HCT116 (cell line): ENCODE data around the gene BLZF1. TPM values are rescaled to one million over a fixed set of nuclear protein-coding genes. Genes with fewer than 3 reads are reported as not detected.

Source experiments
- ATAC-seq: fragments of 200-7000 bp; cut with Tn5 transposase; 2 replicates; pipeline ENCODE4 v1.9.1; 2020; ENCODE audit warnings: mild to moderate bottlenecking, moderate library complexity
- BruUV-seq: library from RNA; stranded (reverse); fragments of 400-500 nt; replicated peaks from 2 replicates; lab custom pipeline; 2021; lab: Mats Ljungman, UMichigan
- CTCF ChIA-PET: fragments of 300-600 bp; sonication (Branson Sonifier 250); formaldehyde crosslinking; loops from one replicate; lab custom pipeline; 2021; ENCODE audit warnings: antibody characterized with exemption; lab: Charles Lee
- POLR2A ChIA-PET: fragments of 300-600, 350-600 bp; sonication (Branson Sonifier 250); formaldehyde crosslinking; loops from one replicate; lab custom pipeline; 2021; ENCODE audit warnings: antibody characterized with exemption; lab: Charles Lee
- RAD21 ChIA-PET, 2 experiments: fragments of 300-600 bp; sonication (Branson Sonifier 250); formaldehyde crosslinking; loops; one replicate each; lab custom pipeline; 2023; ENCODE audit warnings: low total read pairs in 2 of 2; ENCODE audit not compliant: uncharacterized antibody in 2 of 2, unreplicated experiment in 2 of 2, low non-redundant PET in 1 of 2; lab: Charles Lee
- DNase-seq: peaks from one replicate; pipeline ENCODE4 v3.0.0-alpha.2; 2010; ENCODE audit warnings: low read depth, low spot score
- H2AFZ ChIP-seq: fragments of 200-600 bp; shearing (Covaris generic), sonication (generic); 2 replicates; pipeline ENCODE4 v1.6.1; 2017; ENCODE audit warnings: low read depth, mixed run types, mixed read lengths, antibody characterized with exemption, low read length; ENCODE audit not compliant: poor library complexity, severe bottlenecking
- H3K27ac ChIP-seq: 2 replicates; pipeline ENCODE4 v1.5.1; 2012; ENCODE audit warnings: low read depth, low read length
- H3K27me3 ChIP-seq: fragments of 200-600 bp; sonication (generic); 2 replicates; pipeline ENCODE4 v1.6.1; 2016; ENCODE audit warnings: mixed run types, low read length, mixed read lengths; ENCODE audit not compliant: insufficient read depth
- H3K36me3 ChIP-seq, 2 experiments: fragments of 200-500 bp in 1 of 2; fragments of 200-600 bp in 1 of 2; sonication (Bioruptor generic) in 1 of 2; sonication (generic) in 1 of 2; 2 replicates each; pipeline versions ENCODE4 v1.5.1 to v1.6.1; 2014 to 2016; ENCODE audit warnings: low read length in 2 of 2, inconsistent platforms in 1 of 2, mixed read lengths in 1 of 2, mixed run types in 1 of 2; ENCODE audit not compliant: insufficient read depth in 2 of 2, control insufficient read depth in 1 of 2
- H3K4me1 ChIP-seq, 2 experiments: fragments of 200-600 bp in 1 of 2; sonication (generic) in 1 of 2; 2 replicates each; pipeline versions ENCODE4 v1.5.1 to v1.6.1; 2012 to 2017; ENCODE audit warnings: low read length in 2 of 2, inconsistent platforms in 1 of 2, mild to moderate bottlenecking in 1 of 2, mixed read lengths in 1 of 2, mixed run types in 1 of 2, moderate library complexity in 1 of 2; ENCODE audit not compliant: insufficient read depth in 2 of 2, control insufficient read depth in 1 of 2
- H3K4me2 ChIP-seq: fragments of 200-600 bp; sonication (generic); 2 replicates; pipeline ENCODE4 v1.6.1; 2017; ENCODE audit warnings: mixed run types, low read length, mixed read lengths
- H3K4me3 ChIP-seq, 2 experiments: fragments of 200-600 bp in 1 of 2; sonication (generic) in 1 of 2; replicated peaks in 1 of 2; 2 replicates each; pipeline ENCODE4 v1.5.1; 2011 to 2016; ENCODE audit warnings: low read length in 2 of 2, control low read depth in 1 of 2, low read depth in 1 of 2, mild to moderate bottlenecking in 1 of 2, mixed read lengths in 1 of 2, mixed run types in 1 of 2
- H3K79me2 ChIP-seq: fragments of 200-600 bp; sonication (generic); 2 replicates; pipeline ENCODE4 v1.6.1; 2017; ENCODE audit warnings: mild to moderate bottlenecking, mixed run types, low read length, moderate library complexity, mixed read lengths; ENCODE audit not compliant: insufficient read depth
- H3K9ac ChIP-seq: fragments of 200-600 bp; sonication (generic); 2 replicates; pipeline ENCODE4 v1.6.1; 2016; ENCODE audit warnings: low read length, mixed read lengths
- H3K9me2 ChIP-seq: fragments of 200-600 bp; sonication (generic), shearing (Covaris generic); 2 replicates; pipeline ENCODE4 v1.6.1; 2017; ENCODE audit warnings: mixed run types, mild to moderate bottlenecking, moderate library complexity; ENCODE audit not compliant: insufficient read depth
- H3K9me3 ChIP-seq, 2 experiments: fragments of 200-500 bp in 1 of 2; fragments of 200-600 bp in 1 of 2; sonication (Bioruptor generic) in 1 of 2; sonication (generic) in 1 of 2; 2 replicates each; pipeline ENCODE4 v1.6.1; 2014 to 2017; ENCODE audit warnings: low read length in 2 of 2, mixed read lengths in 2 of 2, inconsistent platforms in 1 of 2, low read depth in 1 of 2, mild to moderate bottlenecking in 1 of 2, mixed run types in 1 of 2, moderate library complexity in 1 of 2; ENCODE audit not compliant: control insufficient read depth in 1 of 2, insufficient read depth in 1 of 2
- H4K20me1 ChIP-seq: fragments of 200-600 bp; sonication (generic), shearing (Covaris generic); 2 replicates; pipeline ENCODE4 v1.6.1; 2017; ENCODE audit warnings: mixed run types, mild to moderate bottlenecking, moderate library complexity; ENCODE audit not compliant: insufficient read depth
- EZH2phosphoT487 ChIP-seq: fragments of 200-600 bp; IDR thresholded peaks from 2 replicates; pipeline ENCODE4 v1.6.1; 2018; ENCODE audit warnings: antibody characterized with exemption, borderline replicate concordance
- JUND ChIP-seq: IDR thresholded peaks from 2 replicates; pipeline ENCODE4 v1.6.1; 2012
- SIN3A ChIP-seq: IDR thresholded peaks from 2 replicates; pipeline ENCODE4 v1.6.1; 2012; ENCODE audit warnings: low read depth
- TCF7L2 ChIP-seq: IDR thresholded peaks from 2 replicates; pipeline ENCODE4 v1.7.0; 2011; ENCODE audit warnings: borderline replicate concordance, inconsistent platforms; ENCODE audit not compliant: insufficient read depth, insufficient read length; ENCODE audit errors: extremely low read depth
- ZBTB33 ChIP-seq: IDR thresholded peaks from 2 replicates; pipeline ENCODE4 v1.6.1; 2011; ENCODE audit warnings: mild to moderate bottlenecking, low read length, moderate library complexity; ENCODE audit not compliant: insufficient replicate concordance; ENCODE audit errors: extremely low read depth
- ZNF274 ChIP-seq: fragments of 200-500 bp; sonication (Bioruptor generic); IDR thresholded peaks from 2 replicates; pipeline ENCODE4 v1.6.1; 2014; ENCODE audit warnings: mild to moderate bottlenecking, low read depth, low read length, inconsistent platforms
- intact Hi-C: fragments of 100-400 bp; cut with micrococcal nuclease; formaldehyde crosslinking; loops from 2 replicates; pipeline ENCODE4 v1.10.0; 2022
- total RNA-seq: library from RNA; stranded (reverse); gene quantifications from one replicate; pipeline ENCODE4 v1.2.1, GENCODE V29; 2021; ENCODE audit not compliant: unreplicated experiment
- TF ChIP-seq, protein P1 (sequence below): IDR thresholded peaks from 2 replicates; pipeline ENCODE4 v1.6.1; 2012; ENCODE audit warnings: low read depth
- TF ChIP-seq, protein P2 (sequence below): IDR thresholded peaks from 2 replicates; pipeline ENCODE4 v1.6.1; 2012

Gene BLZF1
- total RNA-seq, 1 experiment from 2014 or later = 19.6 TPM

DNA sequence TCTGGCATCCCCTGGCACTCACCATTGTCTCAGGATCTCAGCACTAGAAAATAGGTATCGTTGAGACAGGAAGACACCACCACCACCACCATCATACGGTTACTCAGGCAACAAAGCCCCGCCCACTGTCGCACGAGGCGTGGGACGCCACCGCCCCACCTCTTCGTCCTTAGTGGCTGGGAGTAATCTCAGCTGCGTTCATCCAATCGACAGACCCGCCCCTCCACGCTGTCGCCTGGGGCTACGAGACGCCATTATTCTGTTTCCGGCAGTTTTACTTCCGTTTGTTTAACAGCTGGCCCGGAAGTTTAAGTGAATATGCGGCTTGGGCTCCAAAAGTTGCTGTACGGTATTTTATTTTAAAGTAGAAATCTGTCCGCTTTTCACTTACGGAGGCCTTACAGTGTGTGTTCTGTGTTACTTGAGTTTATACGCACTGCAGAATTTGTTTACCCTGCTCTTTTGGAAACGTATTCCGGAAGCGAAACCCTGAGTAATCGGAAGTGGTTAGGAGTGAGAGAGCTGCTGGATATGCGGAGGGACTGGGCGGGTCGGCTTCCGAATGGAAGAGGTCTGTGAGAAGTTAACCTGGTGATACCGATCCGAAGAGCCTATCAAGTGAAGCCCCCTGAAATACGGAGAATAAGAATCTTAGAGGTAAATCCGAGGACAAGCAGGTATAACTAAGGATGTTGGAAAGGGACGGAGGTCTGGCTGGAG is at the start of gene BLZF1, which contains the start of gene NME7 (continued):
- TF ChIP-seq ZNF274 (no peak), ZBTB33 (no peak)

GRCh38 chr1:169318536-169319244 is 49.3 kb upstream of the BLZF1 start:
- CTCF ChIA-PET = no interaction called here
- H3K36me3 ChIP-seq = no peaks in the 10 kb centered on the region
- DNase-seq (no peak), ATAC-seq (no peak)
- no peak overlapping the region for H2AFZ ChIP-seq
- no peaks in the 10 kb centered on the region for H3K27me3 ChIP-seq
- no peak overlapping the region for H3K27ac ChIP-seq
- peaks cover 6 to 13% of the 10 kb centered on the region in 2 experiments; a peak in 3 of 4 replicates for H3K4me1 ChIP-seq
- RAD21 ChIA-PET = no interaction called here
- no peaks in the 10 kb centered on the region for H3K9me2 ChIP-seq
- H3K4me2 ChIP-seq = no peak overlapping the region
- BruUV-seq = no TSS peak
- intact Hi-C loops = no loop called here
- H3K9ac ChIP-seq = no peak overlapping the region
- no peak overlapping the region for H3K4me3 ChIP-seq
- H3K9me3 ChIP-seq = no peaks in the 10 kb centered on the region
- no peaks in the 10 kb centered on the region for H4K20me1 ChIP-seq
- POLR2A ChIA-PET = no interaction called here
- no peaks in the 10 kb centered on the region for H3K79me2 ChIP-seq
- no peak for TF ChIP-seq TCF7L2
- no peak for TF ChIP-seq SIN3A
- TF ChIP-seq, protein P1, sequence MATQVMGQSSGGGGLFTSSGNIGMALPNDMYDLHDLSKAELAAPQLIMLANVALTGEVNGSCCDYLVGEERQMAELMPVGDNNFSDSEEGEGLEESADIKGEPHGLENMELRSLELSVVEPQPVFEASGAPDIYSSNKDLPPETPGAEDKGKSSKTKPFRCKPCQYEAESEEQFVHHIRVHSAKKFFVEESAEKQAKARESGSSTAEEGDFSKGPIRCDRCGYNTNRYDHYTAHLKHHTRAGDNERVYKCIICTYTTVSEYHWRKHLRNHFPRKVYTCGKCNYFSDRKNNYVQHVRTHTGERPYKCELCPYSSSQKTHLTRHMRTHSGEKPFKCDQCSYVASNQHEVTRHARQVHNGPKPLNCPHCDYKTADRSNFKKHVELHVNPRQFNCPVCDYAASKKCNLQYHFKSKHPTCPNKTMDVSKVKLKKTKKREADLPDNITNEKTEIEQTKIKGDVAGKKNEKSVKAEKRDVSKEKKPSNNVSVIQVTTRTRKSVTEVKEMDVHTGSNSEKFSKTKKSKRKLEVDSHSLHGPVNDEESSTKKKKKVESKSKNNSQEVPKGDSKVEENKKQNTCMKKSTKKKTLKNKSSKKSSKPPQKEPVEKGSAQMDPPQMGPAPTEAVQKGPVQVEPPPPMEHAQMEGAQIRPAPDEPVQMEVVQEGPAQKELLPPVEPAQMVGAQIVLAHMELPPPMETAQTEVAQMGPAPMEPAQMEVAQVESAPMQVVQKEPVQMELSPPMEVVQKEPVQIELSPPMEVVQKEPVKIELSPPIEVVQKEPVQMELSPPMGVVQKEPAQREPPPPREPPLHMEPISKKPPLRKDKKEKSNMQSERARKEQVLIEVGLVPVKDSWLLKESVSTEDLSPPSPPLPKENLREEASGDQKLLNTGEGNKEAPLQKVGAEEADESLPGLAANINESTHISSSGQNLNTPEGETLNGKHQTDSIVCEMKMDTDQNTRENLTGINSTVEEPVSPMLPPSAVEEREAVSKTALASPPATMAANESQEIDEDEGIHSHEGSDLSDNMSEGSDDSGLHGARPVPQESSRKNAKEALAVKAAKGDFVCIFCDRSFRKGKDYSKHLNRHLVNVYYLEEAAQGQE = no peak
- TF ChIP-seq JUND = no peak
- TF ChIP-seq, protein P2, sequence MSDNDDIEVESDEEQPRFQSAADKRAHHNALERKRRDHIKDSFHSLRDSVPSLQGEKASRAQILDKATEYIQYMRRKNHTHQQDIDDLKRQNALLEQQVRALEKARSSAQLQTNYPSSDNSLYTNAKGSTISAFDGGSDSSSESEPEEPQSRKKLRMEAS = no peak
- TF ChIP-seq EZH2phosphoT487 = no peak
